T-cell (primary cell): ENCODE results near the gene TXNIP. TPM values are rescaled to one million over a fixed set of nuclear protein-coding genes. Genes with fewer than 3 reads are reported as not detected.

Experiments used
- ATAC-seq, 4 experiments: fragments of 200-7000 bp in 3 of 4; fragments of 150-1000 bp in 1 of 4; cut with Tn5 transposase; replicated peaks in 1 of 4; 1 replicate in 3 of 4; 2 replicates in 1 of 4; pipeline ENCODE4 v1.10.0; 2021; ENCODE audit warnings: moderate library complexity in 3 of 4, mild to moderate bottlenecking in 2 of 4, moderate number of reproducible peaks in 1 of 4
- CTCF ChIA-PET, 2 donors: fragments of 300-600 bp; sonication (Branson Sonifier 250); formaldehyde crosslinking; loops; one replicate each; lab custom pipeline; 2022; ENCODE audit warnings: antibody characterized with exemption in 2 of 2; lab: Charles Lee
- POLR2A ChIA-PET, 2 donors: fragments of 300-600 bp; sonication (Branson Sonifier 250); formaldehyde crosslinking; loops; one replicate each; lab custom pipeline; 2022; ENCODE audit warnings: antibody characterized with exemption in 2 of 2; lab: Charles Lee
- DNase-seq, 35 experiments: peaks; one replicate each; pipeline versions ENCODE4 v3.0.0 to v3.0.0-alpha.2; 2013 to 2023
- H3K27ac ChIP-seq: one replicate; pipeline ENCODE4 v1.5.1; 2013; ENCODE audit warnings: low read length
- H3K27me3 ChIP-seq, 2 experiments: replicated peaks in 1 of 2; 1 replicate in 1 of 2; 2 replicates in 1 of 2; pipeline versions ENCODE4 v1.6.1 to v1.7.0; 2013; ENCODE audit warnings: low read length in 1 of 2, mixed read lengths in 1 of 2; ENCODE audit not compliant: control insufficient read depth in 2 of 2, insufficient read depth in 2 of 2; ENCODE audit errors: extremely low read depth in 1 of 2
- H3K36me3 ChIP-seq, 2 donors: 1 replicate in 1 of 2; 2 replicates in 1 of 2; pipeline versions ENCODE4 v1.6.1 to v1.7.0; 2013; ENCODE audit warnings: low read length in 1 of 2; ENCODE audit not compliant: control insufficient read depth in 2 of 2, insufficient read depth in 1 of 2; ENCODE audit errors: extremely low read depth in 1 of 2
- H3K4me1 ChIP-seq, 2 experiments: 1 replicate in 1 of 2; 2 replicates in 1 of 2; pipeline versions ENCODE4 v1.6.1 to v1.7.0; 2013; ENCODE audit warnings: low read length in 2 of 2, mixed read lengths in 1 of 2; ENCODE audit not compliant: insufficient read depth in 2 of 2, control insufficient read depth in 1 of 2; ENCODE audit errors: extremely low read depth in 1 of 2
- H3K4me3 ChIP-seq, 2 donors: 1 replicate in 1 of 2; 2 replicates in 1 of 2; pipeline versions ENCODE4 v1.5.1 to v1.7.0; 2013; ENCODE audit warnings: mild to moderate bottlenecking in 2 of 2, low read length in 1 of 2, moderate library complexity in 1 of 2; ENCODE audit not compliant: control insufficient read depth in 1 of 2; ENCODE audit errors: extremely low read depth in 1 of 2
- H3K9me3 ChIP-seq: 2 replicates; pipeline ENCODE4 v1.7.0; 2013
- H3K27ac Mint-ChIP-seq, 2 donors: one replicate each; pipeline ENCODE4 v1.8.0; 2020 to 2021; ENCODE audit warnings: mild to moderate bottlenecking in 2 of 2, mixed read lengths in 2 of 2
- H3K27me3 Mint-ChIP-seq, 2 donors: one replicate each; pipeline ENCODE4 v1.8.0; 2021 to 2022; ENCODE audit warnings: mixed read lengths in 2 of 2
- H3K36me3 Mint-ChIP-seq: one replicate; pipeline ENCODE4 v1.8.0; 2021; ENCODE audit warnings: mixed read lengths
- H3K4me1 Mint-ChIP-seq, 3 donors: one replicate each; pipeline ENCODE4 v1.8.0; 2020 to 2022; ENCODE audit warnings: mixed read lengths in 3 of 3, mild to moderate bottlenecking in 1 of 3
- H3K4me3 Mint-ChIP-seq, 3 donors: one replicate each; pipeline ENCODE4 v1.8.0; 2020 to 2022; ENCODE audit warnings: mild to moderate bottlenecking in 3 of 3, mixed read lengths in 3 of 3, moderate library complexity in 3 of 3
- H3K9me3 Mint-ChIP-seq, 3 donors: one replicate each; pipeline ENCODE4 v1.8.0; 2020 to 2022; ENCODE audit warnings: mixed read lengths in 3 of 3
- WGBS: methylation state at CpG from one replicate; pipeline ENCODE4 v1.1.5; 2013; ENCODE audit warnings: missing lambda C conversion rate; ENCODE audit not compliant: insufficient coverage; 5-methylcytosine and 5-hydroxymethylcytosine counted together
- total RNA-seq, 35 experiments: library from RNA in 6 of 35; stranded (reverse) in 6 of 35; fragments of 120-200 nt in 1 of 35; gene quantifications; one replicate each; pipeline versions ENCODE4 v1.2.1 to v1.2.4 and lab custom pipeline; 2013 to 2026

TXNIP gene
- total RNA-seq, 5 donors from 2014 or later (not counting 1 experiment from before 2014, with no cell fraction given) = 721 to 2,117 (median 773) TPM

GRCh38 chr1:145979746-145980456 lies 16.5 kb downstream of the TXNIP start:
- no peaks in the 10 kb centered on the region for H3K27me3 ChIP-seq
- no peaks in the 10 kb centered on the region for H3K27me3 Mint-ChIP-seq
- peak in 2 of 35 experiments; percentile 49 to 74 for DNase-seq
- H3K9me3 Mint-ChIP-seq = no peaks in the 10 kb centered on the region
- peak overlapping the region; percentile 20 to 33 for H3K4me3 ChIP-seq
- H3K4me1 Mint-ChIP-seq = peaks cover 6 to 48% (median 13%) of the 10 kb centered on the region in 3 donors
- POLR2A ChIA-PET = interaction anchor here (0.6 to 3.4 kb wide), 18 partner anchors 9 to 67 kb away, joined by 3 to 15 read pairs (median 4); partner anchors contain the start of genes LIX1L (in 2 of the 2), ANKRD34A (in 1 of the 2), POLR3GL (in 1 of the 2) and RBM8A (in 1 of the 2)
- H3K27ac ChIP-seq = peak overlapping the region; percentile 94
- no peak overlapping the region for H3K4me3 Mint-ChIP-seq
- CTCF ChIA-PET = interaction anchor here (0.6 to 6.7 kb wide), 22 partner anchors 9 to 135 kb away, joined by 3 to 148 read pairs (median 6); partner anchors contain the start of genes ANKRD34A (in 1 of the 2), LIX1L (in 1 of the 2), NUDT17 (in 1 of the 2) and PIAS3 (in 1 of the 2)
- peaks cover 13% of the 10 kb centered on the region for H3K36me3 Mint-ChIP-seq
- peaks cover 62 to 76% of the 10 kb centered on the region in 2 experiments for H3K4me1 ChIP-seq
- WGBS = 8% methylated on average over 2 of the region's 7 CpGs
- no peaks in the 10 kb centered on the region for H3K9me3 ChIP-seq
- H3K36me3 ChIP-seq = peaks cover 3% of the 10 kb centered on the region in 2 donors
- peak; percentile 32 to 58 (median 48) for ATAC-seq
- H3K27ac Mint-ChIP-seq = no peak overlapping the region

GRCh38 chr1:145978854-145979745 lies 17.3 kb downstream of the TXNIP start:
- peak overlapping the region; percentile 20 to 33 for H3K4me3 ChIP-seq
- H3K36me3 ChIP-seq = peaks cover 3% of the 10 kb centered on the region in 2 donors
- peak; percentile 74 to 81 (median 76) for ATAC-seq
- no peak overlapping the region for H3K27ac Mint-ChIP-seq
- peak in 33 of 35 experiments; percentile 53 to 91 (median 75) for DNase-seq
- ChIA-PET POLR2A (interaction anchor here (0.6 to 3.4 kb wide), 13 partner anchors 10 to 59 kb away, joined by 3 to 15 read pairs (median 4); partner anchors contain the start of genes ANKRD34A (in 1 of the 2), LIX1L (in 1 of the 2), POLR3GL (in 1 of the 2) and RBM8A (in 1 of the 2)), CTCF (interaction anchor here (0.6 to 6.7 kb wide), 22 partner anchors 10 to 136 kb away, joined by 3 to 148 read pairs (median 6); partner anchors contain the start of genes ANKRD34A (in 1 of the 2), LIX1L (in 1 of the 2), NUDT17 (in 1 of the 2) and PIAS3 (in 1 of the 2))
- no peaks in the 10 kb centered on the region for H3K9me3 Mint-ChIP-seq
- peak overlapping the region; percentile 94 for H3K27ac ChIP-seq
- no peak overlapping the region for H3K4me3 Mint-ChIP-seq
- no peaks in the 10 kb centered on the region for H3K9me3 ChIP-seq
- H3K36me3 Mint-ChIP-seq = peaks cover 14% of the 10 kb centered on the region
- H3K4me1 Mint-ChIP-seq = peaks cover 1 to 42% (median 10%) of the 10 kb centered on the region in 3 donors
- H3K27me3 Mint-ChIP-seq = no peaks in the 10 kb centered on the region
- H3K27me3 ChIP-seq = no peaks in the 10 kb centered on the region
- H3K4me1 ChIP-seq = peaks cover 60 to 68% of the 10 kb centered on the region in 2 experiments
- 13% methylated on average over 3 of the region's 9 CpGs for WGBS

- Mint-ChIP-seq H3K27me3 (no peaks in the 10 kb centered on the region), H3K9me3 (no peaks in the 10 kb centered on the region), H3K4me1 (peaks cover 2 to 36% (median 12%) of the 10 kb centered on the region in 3 donors), H3K27ac (no peak overlapping the region), H3K36me3 (peaks cover 14% of the 10 kb centered on the region), H3K4me3 (no peak overlapping the region)
- DNase-seq = no peak
- peak overlapping the region in 1 of 2 donors; percentile 33 for H3K4me3 ChIP-seq
- POLR2A ChIA-PET = interaction anchor here (1.1 to 3.4 kb wide), 7 partner anchors 12 to 51 kb away, joined by 3 to 15 read pairs (median 11); partner anchors contain the start of genes LIX1L (in 1 of the 2), RBM8A (in 1 of the 2) and TXNIP (in 1 of the 2)
- no peaks in the 10 kb centered on the region for H3K9me3 ChIP-seq
- CTCF ChIA-PET = interaction anchor here (0.7 to 6.7 kb wide), 18 partner anchors 11 to 136 kb away, joined by 3 to 148 read pairs (median 7); partner anchors contain the start of genes ANKRD34A (in 1 of the 2), LIX1L (in 1 of the 2), PIAS3 (in 1 of the 2) and POLR3GL (in 1 of the 2)
- ATAC-seq = no peak
- H3K36me3 ChIP-seq = peaks cover 3% of the 10 kb centered on the region in 2 donors
- peak overlapping the region; percentile 94 for H3K27ac ChIP-seq
- no peaks in the 10 kb centered on the region for H3K27me3 ChIP-seq
- peaks cover 56 to 65% of the 10 kb centered on the region in 2 experiments for H3K4me1 ChIP-seq
These were observed 17.9 kb downstream of the TXNIP start for GRCh38 chr1:145978471-145978853.

- peak overlapping the region; percentile 94 for H3K27ac ChIP-seq
- H3K27ac Mint-ChIP-seq = no peak overlapping the region
- H3K4me1 Mint-ChIP-seq = peaks cover 7 to 36% (median 18%) of the 10 kb centered on the region in 3 donors
- WGBS = no CpG with 5 or more reads among the region's 9 CpGs
- no peaks in the 10 kb centered on the region for H3K27me3 Mint-ChIP-seq
- H3K4me3 Mint-ChIP-seq = no peak overlapping the region
- DNase-seq (peak in 33 of 35 experiments; percentile 59 to 93 (median 72)), ATAC-seq (peak; percentile 34 to 51 (median 47))
- no peaks in the 10 kb centered on the region for H3K9me3 ChIP-seq
- peak overlapping the region; percentile 33 to 52 for H3K4me3 ChIP-seq
- H3K36me3 Mint-ChIP-seq = peaks cover 14% of the 10 kb centered on the region
- H3K36me3 ChIP-seq = peaks cover 3% of the 10 kb centered on the region in 2 donors
- CTCF ChIA-PET = interaction anchor here (0.6 to 6.7 kb wide), 25 partner anchors 11 to 133 kb away, joined by 3 to 148 read pairs (median 6); partner anchors contain the start of genes ANKRD34A (in 2 of the 2), POLR3GL (in 2 of the 2), LIX1L (in 1 of the 2) and PIAS3 (in 1 of the 2)
- H3K9me3 Mint-ChIP-seq = no peaks in the 10 kb centered on the region
- H3K4me1 ChIP-seq = peaks cover 49 to 58% of the 10 kb centered on the region in 2 experiments
- POLR2A ChIA-PET = interaction anchor here (0.5 to 3.4 kb wide), 5 partner anchors 10 to 60 kb away, joined by 5 to 15 read pairs (median 7); partner anchors contain the start of gene TXNIP (in 1 of the 2)
- no peaks in the 10 kb centered on the region for H3K27me3 ChIP-seq
These were observed 18.6 kb downstream of the TXNIP start for GRCh38 chr1:145977486-145978470.

GRCh38 chr1:145977016-145977415 lies 19.4 kb downstream of the TXNIP start:
- no peaks in the 10 kb centered on the region for H3K9me3 Mint-ChIP-seq
- Histone ChIP-seq H3K4me1 (peaks cover 42 to 50% of the 10 kb centered on the region in 2 experiments), H3K27me3 (no peaks in the 10 kb centered on the region), H3K4me3 (no peak overlapping the region), H3K9me3 (no peaks in the 10 kb centered on the region), H3K27ac (peak overlapping the region; percentile 94), H3K36me3 (peaks cover 3% of the 10 kb centered on the region in 2 donors)
- ATAC-seq = no peak
- H3K4me1 Mint-ChIP-seq = peaks cover 7 to 32% (median 21%) of the 10 kb centered on the region in 3 donors
- CTCF ChIA-PET = interaction anchor here (0.6 to 6.7 kb wide), 20 partner anchors 12 to 137 kb away, joined by 3 to 148 read pairs (median 6); partner anchors contain the start of genes ANKRD34A (in 2 of the 2), POLR3GL (in 2 of the 2), LIX1L (in 1 of the 2) and PIAS3 (in 1 of the 2)
- WGBS = 89% methylated on average over 5 of the region's 5 CpGs
- POLR2A ChIA-PET = interaction anchor here (0.6 to 1.4 kb wide), 3 partner anchors 9 to 30 kb away, joined by 3 to 7 read pairs (median 5); no protein-coding TSS in a partner anchor
- H3K27me3 Mint-ChIP-seq = no peaks in the 10 kb centered on the region
- H3K36me3 Mint-ChIP-seq = peaks cover 14% of the 10 kb centered on the region
- no peak overlapping the region for H3K27ac Mint-ChIP-seq
- DNase-seq = no peak
- H3K4me3 Mint-ChIP-seq = no peak overlapping the region
